ENCODE measurements around the gene CD6. TPM values are rescaled to one million over a fixed set of nuclear protein-coding genes. Genes with fewer than 3 reads are reported as not detected.

The CD6 gene
- total RNA-seq, 2 donors from 2014 or later, result 254 to 438 TPM

DNA sequence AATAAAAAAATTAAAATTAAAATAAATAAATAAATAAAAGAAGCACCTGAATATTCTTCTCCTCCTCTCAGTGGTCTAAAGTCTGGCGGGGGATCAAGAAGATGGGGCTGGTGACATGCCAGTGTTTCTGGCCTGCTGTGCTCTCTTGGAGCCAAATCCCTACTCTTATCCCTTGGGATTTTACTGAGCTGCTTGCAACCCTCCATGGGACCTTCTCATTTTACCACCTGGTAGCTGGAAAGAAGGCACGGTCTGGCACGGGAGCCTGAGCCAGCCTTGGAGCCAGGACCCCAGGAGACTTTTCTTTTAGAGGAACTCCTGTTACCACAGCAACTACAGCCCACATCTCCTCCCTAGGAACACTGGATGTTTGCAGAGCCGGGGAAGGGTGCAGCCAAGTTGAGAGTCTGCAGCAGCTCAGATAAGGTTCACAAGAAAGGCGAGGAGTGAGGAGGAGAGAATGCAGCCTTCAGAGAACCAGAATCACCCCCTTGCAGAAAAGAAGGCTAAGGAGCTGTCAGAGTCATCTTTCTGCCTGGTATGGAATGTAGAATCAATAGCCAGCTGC lies 21.4 kb downstream of the CD6 start:
- H3K9me3 Mint-ChIP-seq, result no peaks in the 10 kb centered on the region
- peaks cover 51% of the 10 kb centered on the region for H3K4me1 Mint-ChIP-seq
- H3K36me3 Mint-ChIP-seq (ENCODE audit: low read depth), result peaks cover 100% of the 10 kb centered on the region
- H3K4me3 Mint-ChIP-seq, result peak overlapping the region; percentile 93
- H3K27ac Mint-ChIP-seq, result peak overlapping the region; percentile 89
- no peak for ATAC-seq (replicated peaks)
- no peaks in the 10 kb centered on the region for H3K27me3 Mint-ChIP-seq

GRCh38 chr11:60993615-60994014 lies 22.1 kb downstream of the CD6 start:
- H3K36me3 Mint-ChIP-seq (ENCODE audit: low read depth), result peaks cover 100% of the 10 kb centered on the region
- H3K4me3 Mint-ChIP-seq, result peak overlapping the region; percentile 93
- no peaks in the 10 kb centered on the region for H3K9me3 Mint-ChIP-seq
- H3K27me3 Mint-ChIP-seq, result no peaks in the 10 kb centered on the region
- peak overlapping the region; percentile 89 for H3K27ac Mint-ChIP-seq
- peak; percentile 66 for ATAC-seq (replicated peaks)
- H3K4me1 Mint-ChIP-seq, result peaks cover 52% of the 10 kb centered on the region

GRCh38 chr11:60994541-60995080 lies 23.1 kb downstream of the CD6 start:
- no peaks in the 10 kb centered on the region for H3K9me3 Mint-ChIP-seq
- H3K4me3 Mint-ChIP-seq, result peak overlapping the region; percentile 93
- H3K36me3 Mint-ChIP-seq (ENCODE audit: low read depth), result peaks cover 100% of the 10 kb centered on the region
- peak overlapping the region; percentile 89 for H3K27ac Mint-ChIP-seq
- no peaks in the 10 kb centered on the region for H3K27me3 Mint-ChIP-seq
- peak; percentile 63 for ATAC-seq (replicated peaks)
- H3K4me1 Mint-ChIP-seq, result peaks cover 53% of the 10 kb centered on the region

GRCh38 chr11:60995798-60996197 lies 24.3 kb downstream of the CD6 start:
- H3K27ac Mint-ChIP-seq, result peak overlapping the region; percentile 89
- no peaks in the 10 kb centered on the region for H3K9me3 Mint-ChIP-seq
- H3K4me1 Mint-ChIP-seq, result peaks cover 55% of the 10 kb centered on the region
- ATAC-seq (replicated peaks), result no peak
- H3K27me3 Mint-ChIP-seq, result no peaks in the 10 kb centered on the region
- peaks cover 100% of the 10 kb centered on the region for H3K36me3 Mint-ChIP-seq (ENCODE audit: low read depth)
- peak overlapping the region; percentile 93 for H3K4me3 Mint-ChIP-seq

DNA sequence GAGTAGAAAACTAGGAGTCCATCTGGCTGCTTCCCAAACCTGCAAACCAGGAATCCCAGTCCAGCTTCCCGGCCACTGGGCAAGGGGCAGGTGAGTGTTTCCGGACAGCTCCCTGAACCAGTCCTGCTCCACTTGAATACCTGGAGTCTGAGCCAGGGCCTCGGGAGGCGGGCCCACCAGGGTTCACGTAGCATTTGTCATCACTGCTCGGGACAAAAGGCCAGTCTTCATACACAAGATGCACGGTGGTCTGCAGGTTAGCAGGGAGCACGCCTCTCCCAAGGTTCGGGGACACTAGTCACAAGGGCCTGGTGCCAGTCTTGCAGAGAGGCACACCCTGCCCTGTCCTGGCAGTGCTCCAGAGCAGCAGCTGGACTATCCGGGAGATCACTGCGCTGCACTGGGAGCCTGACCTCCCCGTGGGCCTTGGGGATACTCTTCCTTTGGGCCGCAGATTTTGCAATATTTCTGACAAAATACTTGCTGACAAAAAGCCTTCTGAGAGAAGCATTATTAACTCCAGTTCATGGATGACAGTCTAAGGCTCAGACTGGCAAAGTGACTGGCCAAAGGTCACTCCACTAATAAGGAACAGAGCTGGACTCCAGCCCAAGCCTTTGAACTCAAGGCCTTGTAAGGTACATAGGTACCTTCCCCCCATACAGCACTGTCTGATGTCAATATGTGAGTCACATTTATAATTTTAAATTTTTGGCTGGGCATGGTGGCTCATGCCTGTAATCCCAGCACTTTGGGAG lies 25.1 kb downstream of the CD6 start:
- peak overlapping the region; percentile 93 for H3K4me3 Mint-ChIP-seq
- peaks cover 100% of the 10 kb centered on the region for H3K36me3 Mint-ChIP-seq (ENCODE audit: low read depth)
- peak overlapping the region; percentile 26 for H3K27ac Mint-ChIP-seq
- no peaks in the 10 kb centered on the region for H3K9me3 Mint-ChIP-seq
- no peak for ATAC-seq (replicated peaks)
- no peaks in the 10 kb centered on the region for H3K27me3 Mint-ChIP-seq
- H3K4me1 Mint-ChIP-seq, result peaks cover 52% of the 10 kb centered on the region

GRCh38 chr11:61000426-61000825 lies 28.9 kb downstream of the CD6 start:
- H3K4me1 Mint-ChIP-seq, result peaks cover 57% of the 10 kb centered on the region
- no peaks in the 10 kb centered on the region for H3K27me3 Mint-ChIP-seq
- H3K27ac Mint-ChIP-seq, result peak overlapping the region; percentile 90
- H3K4me3 Mint-ChIP-seq, result peak overlapping the region; percentile 84
- H3K9me3 Mint-ChIP-seq, result no peaks in the 10 kb centered on the region
- peaks cover 100% of the 10 kb centered on the region for H3K36me3 Mint-ChIP-seq (ENCODE audit: low read depth)
- ATAC-seq (replicated peaks), result no peak

- Mint-ChIP-seq H3K4me3 (peak overlapping the region; percentile 84), H3K36me3 (ENCODE audit: low read depth) (peaks cover 100% of the 10 kb centered on the region), H3K27ac (peak overlapping the region; percentile 90), H3K9me3 (no peaks in the 10 kb centered on the region), H3K4me1 (peaks cover 62% of the 10 kb centered on the region), H3K27me3 (no peaks in the 10 kb centered on the region)
- no peak for ATAC-seq (replicated peaks)
Observed at GRCh38 chr11:61001931-61002330, 30.5 kb downstream of the CD6 start.

DNA sequence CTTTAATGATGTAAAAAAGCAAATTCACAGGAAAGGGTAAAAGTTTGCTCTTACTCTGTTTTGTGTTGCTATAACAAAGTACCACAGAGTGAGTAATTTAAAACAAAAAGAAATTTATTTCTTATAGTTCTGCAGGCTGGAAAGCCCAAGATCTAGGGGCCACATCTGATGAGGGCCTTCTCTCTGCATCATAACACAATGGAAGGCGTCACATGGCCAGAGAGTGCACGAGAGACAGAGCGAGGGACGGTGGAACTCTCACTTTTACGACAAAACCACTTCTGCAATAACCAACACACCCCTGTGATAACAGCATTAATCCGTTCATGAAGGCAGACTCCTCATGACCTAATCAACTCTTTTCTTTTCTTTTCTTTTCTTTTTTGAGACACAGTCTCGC lies 31.1 kb downstream of the CD6 start:
- H3K4me3 Mint-ChIP-seq, result peak overlapping the region; percentile 84
- H3K27me3 Mint-ChIP-seq, result no peaks in the 10 kb centered on the region
- H3K27ac Mint-ChIP-seq, result peak overlapping the region; percentile 90
- H3K4me1 Mint-ChIP-seq, result peaks cover 63% of the 10 kb centered on the region
- ATAC-seq (replicated peaks), result peak; percentile 32
- peaks cover 99% of the 10 kb centered on the region for H3K36me3 Mint-ChIP-seq (ENCODE audit: low read depth)
- H3K9me3 Mint-ChIP-seq, result no peaks in the 10 kb centered on the region

DNA sequence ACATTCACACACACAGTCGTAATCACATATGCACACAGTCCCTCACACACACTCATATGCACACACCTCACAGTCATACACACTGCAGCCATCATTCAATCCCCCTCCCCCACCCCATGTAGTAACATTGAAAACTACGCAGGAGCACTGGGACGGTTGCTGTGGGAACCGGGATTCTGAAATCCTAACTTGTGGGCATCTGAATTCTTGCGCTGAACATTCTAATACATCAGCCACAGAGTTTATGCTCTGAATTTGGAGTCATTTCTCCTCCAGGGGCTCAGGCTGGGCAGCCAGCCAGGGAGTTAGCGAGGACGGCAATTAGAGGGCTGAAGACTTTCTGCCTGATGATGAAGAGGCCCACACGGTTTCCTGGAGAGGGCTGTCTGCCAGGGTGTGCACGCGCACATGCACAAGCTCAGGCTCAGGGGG lies 32.7 kb downstream of the CD6 start:
- Mint-ChIP-seq H3K9me3 (no peaks in the 10 kb centered on the region), H3K36me3 (ENCODE audit: low read depth) (peaks cover 98% of the 10 kb centered on the region), H3K4me1 (peaks cover 62% of the 10 kb centered on the region), H3K27ac (peak overlapping the region; percentile 90), H3K27me3 (no peaks in the 10 kb centered on the region), H3K4me3 (peak overlapping the region; percentile 84)
- peak; percentile 63 for ATAC-seq (replicated peaks)

- peak overlapping the region; percentile 84 for H3K4me3 Mint-ChIP-seq
- H3K9me3 Mint-ChIP-seq, result no peaks in the 10 kb centered on the region
- peak overlapping the region; percentile 90 for H3K27ac Mint-ChIP-seq
- no peaks in the 10 kb centered on the region for H3K27me3 Mint-ChIP-seq
- peaks cover 98% of the 10 kb centered on the region for H3K36me3 Mint-ChIP-seq (ENCODE audit: low read depth)
- peak; percentile 68 for ATAC-seq (replicated peaks)
- H3K4me1 Mint-ChIP-seq, result peaks cover 64% of the 10 kb centered on the region
Observed at GRCh38 chr11:61004761-61005181, 33.3 kb downstream of the CD6 start.

DNA sequence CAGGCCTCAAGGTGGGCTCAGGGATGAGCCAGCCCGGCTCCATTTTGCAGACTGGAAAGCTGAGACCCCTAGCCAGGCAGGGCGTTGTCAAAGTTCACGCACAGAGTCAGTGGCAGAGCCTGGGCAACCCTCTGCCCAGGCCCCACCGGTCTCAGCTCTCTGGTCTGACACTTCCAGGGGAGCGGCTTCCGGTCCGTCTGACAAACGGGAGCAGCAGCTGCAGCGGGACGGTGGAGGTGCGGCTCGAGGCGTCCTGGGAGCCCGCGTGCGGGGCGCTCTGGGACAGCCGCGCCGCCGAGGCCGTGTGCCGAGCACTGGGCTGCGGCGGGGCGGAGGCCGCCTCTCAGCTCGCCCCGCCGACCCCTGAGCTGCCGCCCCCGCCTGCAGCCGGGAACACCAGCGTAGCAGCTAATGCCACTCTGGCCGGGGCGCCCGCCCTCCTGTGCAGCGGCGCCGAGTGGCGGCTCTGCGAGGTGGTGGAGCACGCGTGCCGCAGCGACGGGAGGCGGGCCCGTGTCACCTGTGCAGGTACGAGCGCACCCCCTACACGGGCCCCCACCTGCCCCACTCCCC lies 36.0 kb downstream of the CD6 start:
- peak overlapping the region; percentile 89 for H3K27ac Mint-ChIP-seq
- no peaks in the 10 kb centered on the region for H3K27me3 Mint-ChIP-seq
- peak overlapping the region; percentile 84 for H3K4me3 Mint-ChIP-seq
- H3K9me3 Mint-ChIP-seq, result no peaks in the 10 kb centered on the region
- H3K36me3 Mint-ChIP-seq (ENCODE audit: low read depth), result peaks cover 98% of the 10 kb centered on the region
- no peak for ATAC-seq (replicated peaks)
- H3K4me1 Mint-ChIP-seq, result peaks cover 61% of the 10 kb centered on the region

DNA sequence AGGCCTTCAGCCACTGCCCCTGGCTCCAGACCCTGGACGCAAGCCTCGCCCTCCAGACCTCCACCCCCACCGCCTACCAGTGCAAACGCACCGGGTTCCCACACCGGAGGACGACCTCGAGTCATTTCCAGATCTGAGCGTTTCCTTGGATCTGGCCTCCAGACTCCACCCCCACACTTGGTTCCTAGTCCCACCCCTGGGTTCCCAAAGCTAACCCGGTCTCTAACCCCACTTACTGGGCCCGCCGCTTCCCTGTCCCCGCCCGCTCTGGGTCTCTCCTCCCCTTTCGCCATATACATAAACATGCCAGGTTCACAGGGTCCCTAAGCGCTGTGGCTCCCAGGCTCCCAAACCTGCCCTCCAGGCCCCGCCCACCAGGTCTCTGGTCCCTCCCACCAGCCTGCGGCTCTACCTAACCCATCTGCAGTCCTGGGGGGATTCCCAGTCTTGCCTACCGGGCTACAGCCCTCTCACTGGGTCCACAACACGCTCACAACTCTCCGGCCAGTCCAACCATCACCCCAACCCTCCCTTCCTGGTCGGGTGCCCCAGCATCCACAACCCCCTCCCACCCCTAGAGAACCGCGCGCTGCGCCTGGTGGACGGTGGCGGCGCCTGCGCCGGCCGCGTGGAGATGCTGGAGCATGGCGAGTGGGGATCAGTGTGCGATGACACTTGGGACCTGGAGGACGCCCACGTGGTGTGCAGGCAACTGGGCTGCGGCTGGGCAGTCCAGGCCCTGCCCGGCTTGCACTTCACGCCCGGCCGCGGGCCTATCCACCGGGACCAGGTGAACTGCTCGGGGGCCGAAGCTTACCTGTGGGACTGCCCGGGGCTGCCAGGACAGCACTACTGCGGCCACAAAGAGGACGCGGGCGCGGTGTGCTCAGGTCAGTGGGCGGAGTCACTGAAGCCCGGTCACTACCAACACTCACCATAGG lies 36.7 kb downstream of the CD6 start:
- Mint-ChIP-seq H3K27me3 (no peaks in the 10 kb centered on the region), H3K27ac (peak overlapping the region; percentile 74), H3K9me3 (no peaks in the 10 kb centered on the region), H3K4me1 (peaks cover 62% of the 10 kb centered on the region), H3K4me3 (peak overlapping the region; percentile 50), H3K36me3 (ENCODE audit: low read depth) (peaks cover 98% of the 10 kb centered on the region)
- ATAC-seq (replicated peaks), result no peak

GRCh38 chr11:61008971-61009370 lies 37.5 kb downstream of the CD6 start:
- ATAC-seq (replicated peaks), result no peak
- Mint-ChIP-seq H3K4me1 (peaks cover 59% of the 10 kb centered on the region), H3K4me3 (peak overlapping the region; percentile 50), H3K27ac (peak overlapping the region; percentile 74), H3K27me3 (no peaks in the 10 kb centered on the region), H3K9me3 (no peaks in the 10 kb centered on the region), H3K36me3 (ENCODE audit: low read depth) (peaks cover 98% of the 10 kb centered on the region)

Data from activated T-helper 17 cell treated with anti-CD3 and anti-CD28 coated beads, Interleukin-2, amount 50 U/mL, for 72 hours (primary cell).